ENCODE measurements around the gene HIC1. TPM values are rescaled to one million over a fixed set of nuclear protein-coding genes. Genes with fewer than 3 reads are reported as not detected.
"Not testable (repeated sequence)": the region's sequence is repeated elsewhere in the genome, so short reads cannot be mapped to it uniquely, and the experiment has no call there.

The HIC1 gene
- total and polyA plus RNA-seq, 7 donors = 2.0 to 12.6 (median 4.3) TPM

DNA sequence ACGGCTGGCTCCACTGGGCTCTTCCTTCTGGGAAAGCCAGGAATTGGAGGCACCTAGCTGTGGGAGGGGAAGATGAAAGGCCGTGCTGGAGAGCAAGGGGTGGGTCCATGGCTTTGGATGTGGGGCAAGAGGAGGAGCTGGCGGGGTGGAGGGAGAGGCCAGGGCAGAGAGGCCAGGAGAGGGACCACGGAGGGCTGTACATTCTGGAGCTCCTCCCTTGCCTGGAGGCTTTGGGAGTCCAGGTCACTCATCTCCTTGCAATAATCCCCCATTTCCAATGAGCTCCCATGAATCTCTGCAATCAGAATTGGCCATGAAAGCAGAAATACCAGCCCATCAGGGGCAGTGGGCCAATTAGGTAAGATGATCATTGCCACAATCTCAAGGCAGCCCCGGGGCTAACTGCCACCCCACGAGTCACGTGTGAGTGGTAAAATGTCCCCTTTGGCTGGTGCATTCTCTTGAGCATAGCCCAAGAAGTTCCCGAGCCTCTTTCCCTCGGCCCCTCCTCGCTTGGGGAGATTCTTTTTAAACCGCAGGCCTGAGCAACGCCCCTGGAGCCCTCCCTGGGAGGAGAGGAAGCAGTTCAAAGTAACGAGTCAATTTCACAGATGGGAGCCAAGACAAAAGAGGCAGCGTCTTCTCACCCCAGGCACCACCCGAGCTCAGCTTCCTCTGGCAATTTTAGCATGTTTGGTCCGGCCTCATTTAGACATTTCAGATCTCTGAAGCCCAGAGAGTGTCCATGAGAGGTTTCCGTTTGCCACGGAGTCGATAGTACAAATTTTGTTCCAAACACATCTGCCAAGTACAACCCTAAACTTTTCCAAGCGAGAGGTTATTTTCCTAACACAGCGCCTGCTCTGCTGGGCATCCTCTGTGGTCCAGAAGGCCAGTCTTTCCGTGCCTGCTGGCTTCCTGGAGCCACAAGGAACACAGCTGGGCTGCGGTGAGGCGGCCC lies 43.2 kb upstream of the HIC1 start:
- TF ChIP-seq, protein P1, sequence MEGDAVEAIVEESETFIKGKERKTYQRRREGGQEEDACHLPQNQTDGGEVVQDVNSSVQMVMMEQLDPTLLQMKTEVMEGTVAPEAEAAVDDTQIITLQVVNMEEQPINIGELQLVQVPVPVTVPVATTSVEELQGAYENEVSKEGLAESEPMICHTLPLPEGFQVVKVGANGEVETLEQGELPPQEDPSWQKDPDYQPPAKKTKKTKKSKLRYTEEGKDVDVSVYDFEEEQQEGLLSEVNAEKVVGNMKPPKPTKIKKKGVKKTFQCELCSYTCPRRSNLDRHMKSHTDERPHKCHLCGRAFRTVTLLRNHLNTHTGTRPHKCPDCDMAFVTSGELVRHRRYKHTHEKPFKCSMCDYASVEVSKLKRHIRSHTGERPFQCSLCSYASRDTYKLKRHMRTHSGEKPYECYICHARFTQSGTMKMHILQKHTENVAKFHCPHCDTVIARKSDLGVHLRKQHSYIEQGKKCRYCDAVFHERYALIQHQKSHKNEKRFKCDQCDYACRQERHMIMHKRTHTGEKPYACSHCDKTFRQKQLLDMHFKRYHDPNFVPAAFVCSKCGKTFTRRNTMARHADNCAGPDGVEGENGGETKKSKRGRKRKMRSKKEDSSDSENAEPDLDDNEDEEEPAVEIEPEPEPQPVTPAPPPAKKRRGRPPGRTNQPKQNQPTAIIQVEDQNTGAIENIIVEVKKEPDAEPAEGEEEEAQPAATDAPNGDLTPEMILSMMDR (IDR thresholded peaks at IDR 0.05) = no peak
- no peaks in the 10 kb centered on the region for H3K27me3 ChIP-seq (ENCODE audit: insufficient read depth in 3 of 3, low read length in 2 of 3)
- ATAC-seq (peak; percentile 55 to 66 (median 58)), DNase-seq (peak; percentile 53 to 64)
- H3K4me3 ChIP-seq = peak overlapping the region; percentile 41
- peaks cover 5% of the 10 kb centered on the region for H3K4me1 ChIP-seq
- H3K27ac ChIP-seq = peak overlapping the region; percentile 54
- intact Hi-C loops (cut with DNase I) = no loop called here
- H3K9me3 ChIP-seq = no peaks in the 10 kb centered on the region
- H3K36me3 ChIP-seq (ENCODE audit: insufficient read depth in 1 of 2, low read depth in 1 of 2) = no peaks in the 10 kb centered on the region
- WGBS, 3 donors = 15 to 17% (median 16%) methylated on average over 24 of the region's 24 CpGs

DNA sequence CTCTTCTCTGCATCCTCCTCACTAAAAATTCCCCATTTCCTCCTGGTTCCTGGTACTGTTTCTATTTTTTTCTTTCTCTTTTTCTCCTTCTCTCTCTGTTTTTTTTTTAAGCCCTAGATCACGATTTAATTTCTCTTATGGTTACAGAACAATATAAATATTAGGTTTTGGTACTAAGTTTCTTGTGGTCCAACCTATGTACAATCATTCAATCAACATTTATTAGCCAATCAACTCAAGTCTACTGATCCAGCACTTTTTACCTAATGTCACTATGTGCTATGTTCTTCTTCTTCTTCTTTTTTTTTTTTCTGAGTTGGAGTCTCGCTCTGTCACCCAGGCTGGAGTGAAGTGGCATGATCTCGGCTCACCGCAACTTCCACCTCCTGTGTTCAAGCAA lies 42.4 kb upstream of the HIC1 start:
- Histone ChIP-seq H3K27ac (peak overlapping the region; percentile 54), H3K36me3 (ENCODE audit: insufficient read depth in 1 of 2, low read depth in 1 of 2) (no peaks in the 10 kb centered on the region), H3K27me3 (ENCODE audit: insufficient read depth in 3 of 3, low read length in 2 of 3) (no peaks in the 10 kb centered on the region), H3K4me1 (peaks cover 11% of the 10 kb centered on the region), H3K4me3 (peak overlapping the region; percentile 41), H3K9me3 (no peaks in the 10 kb centered on the region)
- ATAC-seq (no peak), DNase-seq (no peak)
- 90 to 94% (median 92%) methylated on average over 4 of the region's 4 CpGs for WGBS, 3 donors
- TF ChIP-seq, protein P1 (IDR thresholded peaks at IDR 0.05) = no peak
- intact Hi-C loops (cut with DNase I) = no loop called here

DNA sequence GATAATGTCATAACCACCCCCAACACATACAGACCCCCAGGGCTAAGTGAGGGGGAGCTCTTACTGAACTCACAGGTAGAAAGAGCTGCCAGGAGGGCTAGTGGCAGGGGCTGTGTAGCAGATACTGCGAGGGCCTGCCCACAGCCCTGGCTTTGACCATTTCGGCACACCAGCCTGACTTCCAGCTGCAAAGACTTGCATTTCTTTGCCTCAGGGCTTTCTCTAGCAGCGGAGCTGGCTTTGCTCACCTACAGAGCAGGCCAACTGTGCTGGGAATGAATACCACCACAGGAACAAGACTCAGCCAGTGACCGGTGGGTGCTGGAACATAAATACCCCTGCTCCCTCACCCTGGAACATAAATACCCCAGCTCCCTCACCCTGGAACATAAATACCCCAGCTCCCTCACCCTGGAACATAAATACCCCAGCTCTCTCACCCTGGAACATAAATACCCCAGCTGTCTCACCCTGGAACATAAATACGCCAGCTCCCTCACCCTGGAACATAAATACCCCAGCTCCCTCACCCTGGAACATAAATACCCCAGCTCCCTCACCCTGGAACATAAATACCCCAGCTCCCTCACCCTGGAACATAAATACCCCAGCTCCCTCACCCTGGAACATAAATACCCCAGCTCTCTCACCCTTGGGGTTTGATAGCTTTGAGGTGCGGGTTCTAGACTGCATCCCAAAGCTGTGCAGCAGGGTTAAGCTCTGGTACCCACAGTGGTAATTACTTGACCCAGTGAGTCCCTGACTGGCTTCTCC lies 41.5 kb upstream of the HIC1 start:
- intact Hi-C loops (cut with DNase I); ATAC-seq: not testable (repeated sequence)

GRCh38 chr17:2013994-2014317 lies 40.9 kb upstream of the HIC1 start:
- Histone ChIP-seq H3K27ac (no peak overlapping the region), H3K27me3 (ENCODE audit: insufficient read depth in 3 of 3, low read length in 2 of 3) (no peaks in the 10 kb centered on the region), H3K9me3 (no peaks in the 10 kb centered on the region), H3K4me1 (peaks cover 11% of the 10 kb centered on the region), H3K36me3 (ENCODE audit: insufficient read depth in 1 of 2, low read depth in 1 of 2) (no peaks in the 10 kb centered on the region), H3K4me3 (no peak overlapping the region)
- intact Hi-C loops (cut with DNase I) = no loop called here
- WGBS, 3 donors = 93 to 100% (median 96%) methylated on average over 1 of the region's 1 CpG
- ATAC-seq (no peak), DNase-seq (peak in 1 of 2 donors; percentile 23)
- TF ChIP-seq, protein P1 (IDR thresholded peaks at IDR 0.05) = no peak

More for the DNA sequence above, 41.5 kb upstream of the HIC1 start:
- peak in 1 of 2 donors; percentile 8 for DNase-seq
- H3K9me3 ChIP-seq; H3K27me3 ChIP-seq (ENCODE audit: insufficient read depth in 3 of 3, low read length in 2 of 3); H3K4me3 ChIP-seq; H3K36me3 ChIP-seq (ENCODE audit: insufficient read depth in 1 of 2, low read depth in 1 of 2); H3K27ac ChIP-seq: not testable (repeated sequence)
- WGBS, 3 donors = 84 to 99% (median 90%) methylated on average over 6 of the region's 6 CpGs
- H3K4me1 ChIP-seq = peaks cover 11% of the 10 kb centered on the region

DNA sequence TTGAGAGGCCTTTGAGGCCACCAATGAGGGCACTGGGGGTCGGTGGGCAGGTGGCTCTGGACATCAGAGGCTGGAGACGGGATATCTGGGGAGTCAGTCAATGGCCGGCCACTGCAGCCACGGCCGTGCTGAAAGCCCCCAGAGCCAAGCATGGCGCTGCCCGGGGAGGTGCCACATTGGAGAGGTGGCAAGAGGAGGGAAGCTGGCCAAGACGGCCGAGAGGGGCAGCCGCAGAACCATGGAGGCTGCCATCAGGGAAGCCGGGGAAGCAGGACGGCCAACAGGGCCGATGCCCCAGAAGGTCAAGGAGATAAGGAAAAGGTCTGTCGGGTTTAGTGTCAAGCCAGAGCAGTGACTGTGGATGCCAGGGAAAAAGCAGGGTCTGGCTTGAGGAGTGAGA lies 39.6 kb upstream of the HIC1 start:
- intact Hi-C loops (cut with DNase I) = no loop called here

More for the DNA sequence above, 39.6 kb upstream of the HIC1 start:
- H3K36me3 ChIP-seq (ENCODE audit: insufficient read depth in 1 of 2, low read depth in 1 of 2) = no peaks in the 10 kb centered on the region
- H3K27ac ChIP-seq = no peak overlapping the region
- peaks cover 11% of the 10 kb centered on the region for H3K4me1 ChIP-seq
- no peak overlapping the region for H3K4me3 ChIP-seq
- WGBS, 3 donors = 82 to 92% (median 83%) methylated on average over 14 of the region's 14 CpGs
- H3K27me3 ChIP-seq (ENCODE audit: insufficient read depth in 3 of 3, low read length in 2 of 3) = no peaks in the 10 kb centered on the region
- TF ChIP-seq, protein P1 (IDR thresholded peaks at IDR 0.05) = no peak
- H3K9me3 ChIP-seq = no peaks in the 10 kb centered on the region
- DNase-seq (peak in 1 of 2 donors; percentile 50), ATAC-seq (no peak)
